Measurements from ENCODE around the gene WDR48. TPM values are rescaled to one million over a fixed set of nuclear protein-coding genes. Genes with fewer than 3 reads are reported as not detected.

The WDR48 gene
- total RNA-seq, 4 donors from 2014 or later = 26.1 to 37.0 (median 34.2) TPM

- TF ChIP-seq, protein P1, sequence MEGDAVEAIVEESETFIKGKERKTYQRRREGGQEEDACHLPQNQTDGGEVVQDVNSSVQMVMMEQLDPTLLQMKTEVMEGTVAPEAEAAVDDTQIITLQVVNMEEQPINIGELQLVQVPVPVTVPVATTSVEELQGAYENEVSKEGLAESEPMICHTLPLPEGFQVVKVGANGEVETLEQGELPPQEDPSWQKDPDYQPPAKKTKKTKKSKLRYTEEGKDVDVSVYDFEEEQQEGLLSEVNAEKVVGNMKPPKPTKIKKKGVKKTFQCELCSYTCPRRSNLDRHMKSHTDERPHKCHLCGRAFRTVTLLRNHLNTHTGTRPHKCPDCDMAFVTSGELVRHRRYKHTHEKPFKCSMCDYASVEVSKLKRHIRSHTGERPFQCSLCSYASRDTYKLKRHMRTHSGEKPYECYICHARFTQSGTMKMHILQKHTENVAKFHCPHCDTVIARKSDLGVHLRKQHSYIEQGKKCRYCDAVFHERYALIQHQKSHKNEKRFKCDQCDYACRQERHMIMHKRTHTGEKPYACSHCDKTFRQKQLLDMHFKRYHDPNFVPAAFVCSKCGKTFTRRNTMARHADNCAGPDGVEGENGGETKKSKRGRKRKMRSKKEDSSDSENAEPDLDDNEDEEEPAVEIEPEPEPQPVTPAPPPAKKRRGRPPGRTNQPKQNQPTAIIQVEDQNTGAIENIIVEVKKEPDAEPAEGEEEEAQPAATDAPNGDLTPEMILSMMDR (IDR thresholded peaks at IDR 0.05; ENCODE audit: low read depth) = no peak
These were observed 50.9 kb downstream of the WDR48 start for GRCh38 chr3:39102504-39103323.

- TF ChIP-seq, protein P1 (IDR thresholded peaks at IDR 0.05; ENCODE audit: low read depth) = no peak
These were observed 51.5 kb downstream of the WDR48 start for GRCh38 chr3:39103324-39103693.

DNA sequence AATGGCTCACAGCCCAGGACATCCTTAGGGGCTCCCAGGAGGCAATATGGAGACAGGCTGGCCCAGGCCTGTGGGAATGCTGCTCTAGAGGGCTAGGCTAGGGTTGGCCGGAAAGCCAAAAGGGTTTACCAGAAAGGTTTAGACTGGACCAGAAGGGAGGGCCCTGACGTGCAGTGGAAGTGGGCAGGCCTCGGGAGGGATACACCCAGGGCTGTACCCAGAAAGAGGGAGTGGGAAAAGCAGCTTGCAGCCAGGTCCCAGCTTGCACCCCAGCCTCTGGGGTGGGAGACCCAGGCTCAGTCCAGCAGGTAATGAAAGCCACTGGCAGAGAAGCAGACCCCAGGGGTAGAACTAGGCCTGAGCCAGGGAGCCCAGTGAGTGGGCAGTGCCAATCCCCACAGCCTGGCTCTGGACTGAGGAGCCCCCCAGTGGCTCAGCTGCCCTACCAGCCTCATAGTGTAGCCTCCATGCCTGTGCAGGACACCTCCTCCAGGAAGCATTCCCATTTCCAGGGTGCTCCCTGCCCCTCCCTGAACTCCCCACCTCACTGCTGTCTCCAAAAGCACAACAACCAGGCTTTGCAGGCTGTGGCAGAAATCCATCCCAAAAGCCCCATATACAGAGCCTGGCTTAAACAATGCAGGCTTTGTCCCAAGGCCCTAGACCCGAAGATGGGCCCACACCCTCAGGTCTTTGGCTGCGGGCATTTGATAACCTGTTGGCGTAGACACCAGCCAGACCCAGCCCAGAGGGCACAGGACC, 52.2 kb downstream of the WDR48 start:
- TF ChIP-seq, protein P1 (IDR thresholded peaks at IDR 0.05; ENCODE audit: low read depth) = no peak

GRCh38 chr3:39104961-39105686, 53.3 kb downstream of the WDR48 start:
- TF ChIP-seq, protein P1 (IDR thresholded peaks at IDR 0.05; ENCODE audit: low read depth) = no peak

DNA sequence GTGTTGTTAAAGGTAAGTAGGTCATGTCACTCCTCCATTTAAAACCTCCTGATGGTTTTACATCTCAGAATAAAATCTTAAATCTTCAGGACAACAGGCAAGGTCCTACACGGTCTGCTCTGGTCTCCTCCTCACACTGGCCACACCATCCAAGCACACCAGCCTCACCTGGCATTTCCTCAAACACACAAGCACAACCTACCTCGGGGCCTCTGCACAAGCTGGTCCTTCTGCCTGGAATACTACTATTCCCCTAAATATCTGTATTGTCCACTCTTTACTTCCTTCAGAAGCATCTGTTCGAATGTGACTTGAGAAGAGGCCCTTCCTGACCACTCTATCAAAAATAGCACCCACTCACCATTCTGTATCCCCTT, 53.9 kb downstream of the WDR48 start:
- TF ChIP-seq, protein P1 (IDR thresholded peaks at IDR 0.05; ENCODE audit: low read depth) = no peak

- TF ChIP-seq, protein P1 (IDR thresholded peaks at IDR 0.05; ENCODE audit: low read depth) = no peak
These were observed 54.5 kb downstream of the WDR48 start for GRCh38 chr3:39106281-39106811.

Data from subcutaneous adipose tissue (tissue), 4 donors.